Natural killer cell (primary cell): ENCODE data around the gene HSD17B10. TPM values are rescaled to one million over a fixed set of nuclear protein-coding genes. Genes with fewer than 3 reads are reported as not detected.

Experiments
- ATAC-seq, 3 donors: fragments of 150-1000 bp in 2 of 3; fragments of 200-7000 bp in 1 of 3; cut with Tn5 transposase; 1 replicate in 1 of 3; 2 replicates in 2 of 3; pipeline ENCODE4 v1.10.0; 2021; ENCODE audit warnings: mild to moderate bottlenecking in 2 of 3, moderate library complexity in 2 of 3
- DNase-seq, 2 donors: peaks; one replicate each; pipeline versions ENCODE4 v3.0.0 to v3.0.0-alpha.2; 2013 to 2021; ENCODE audit warnings: mixed read lengths in 1 of 2
- H3K27ac ChIP-seq: one replicate; pipeline ENCODE4 v1.5.1; 2013; ENCODE audit warnings: mild to moderate bottlenecking, low read length
- H3K27me3 ChIP-seq: one replicate; pipeline ENCODE4 v1.6.1; 2013; ENCODE audit warnings: low read length; ENCODE audit not compliant: control insufficient read depth, insufficient read depth
- H3K36me3 ChIP-seq: one replicate; pipeline ENCODE4 v1.6.1; 2013; ENCODE audit warnings: low read length; ENCODE audit not compliant: control insufficient read depth, insufficient read depth
- H3K4me1 ChIP-seq: one replicate; pipeline ENCODE4 v1.6.1; 2013; ENCODE audit warnings: low read length; ENCODE audit not compliant: control insufficient read depth, insufficient read depth
- H3K4me3 ChIP-seq: one replicate; pipeline ENCODE4 v1.5.1; 2013; ENCODE audit warnings: low read length
- H3K9me3 ChIP-seq: one replicate; pipeline ENCODE4 v1.6.1; 2013; ENCODE audit warnings: low read length; ENCODE audit not compliant: control insufficient read depth, insufficient read depth
- H3K27ac Mint-ChIP-seq, 2 donors: one replicate each; pipeline ENCODE4 v1.8.0; 2022; ENCODE audit warnings: mild to moderate bottlenecking in 2 of 2, mixed read lengths in 2 of 2, moderate library complexity in 1 of 2
- H3K27me3 Mint-ChIP-seq, 2 donors: one replicate each; pipeline ENCODE4 v1.8.0; 2022; ENCODE audit warnings: low read depth in 2 of 2, mixed read lengths in 2 of 2
- H3K36me3 Mint-ChIP-seq: one replicate; pipeline ENCODE4 v1.8.0; 2022; ENCODE audit warnings: mixed read lengths
- H3K4me1 Mint-ChIP-seq, 2 donors: one replicate each; pipeline ENCODE4 v1.8.0; 2022; ENCODE audit warnings: mixed read lengths in 2 of 2
- H3K4me3 Mint-ChIP-seq: one replicate; pipeline ENCODE4 v1.8.0; 2022; ENCODE audit warnings: mild to moderate bottlenecking, moderate library complexity, mixed read lengths
- H3K9me3 Mint-ChIP-seq, 2 donors: one replicate each; pipeline ENCODE4 v1.8.0; 2022; ENCODE audit warnings: mixed read lengths in 2 of 2
- WGBS: methylation state at CpG from one replicate; pipeline ENCODE4 v1.1.7; 2013; ENCODE audit warnings: missing lambda C conversion rate; ENCODE audit not compliant: insufficient coverage; 5-methylcytosine and 5-hydroxymethylcytosine counted together
- intact Hi-C: fragments of 100-400 bp; cut with micrococcal nuclease; formaldehyde crosslinking; loops from one replicate; pipeline ENCODE4 v1.14.2; 2022
- total RNA-seq, 4 donors: library from RNA; stranded (reverse); fragments of 120-200 nt in 1 of 4; gene quantifications; one replicate each; pipeline versions ENCODE4 v1.2.3 to v1.2.4, GENCODE V29; 2013 to 2022
- TF ChIP-seq, protein P1 (sequence below): fragments of 200-600 bp; IDR thresholded peaks from one replicate; pipeline ENCODE4 v1.8.0; 2022; ENCODE audit warnings: antibody characterized with exemption

The HSD17B10 gene
- total RNA-seq, 3 donors from 2014 or later (not counting 1 experiment from before 2014, with no cell fraction given), result 49.2 to 56.4 (median 54.3) TPM

- no peaks in the 10 kb centered on the region for H3K27me3 ChIP-seq
- no peak overlapping the region for H3K4me3 Mint-ChIP-seq
- H3K27me3 Mint-ChIP-seq, result no peaks in the 10 kb centered on the region
- no peak for DNase-seq
- H3K27ac Mint-ChIP-seq, result no peak overlapping the region
- no peak for ATAC-seq
- H3K9me3 ChIP-seq, result no peaks in the 10 kb centered on the region
- TF ChIP-seq, protein P1, sequence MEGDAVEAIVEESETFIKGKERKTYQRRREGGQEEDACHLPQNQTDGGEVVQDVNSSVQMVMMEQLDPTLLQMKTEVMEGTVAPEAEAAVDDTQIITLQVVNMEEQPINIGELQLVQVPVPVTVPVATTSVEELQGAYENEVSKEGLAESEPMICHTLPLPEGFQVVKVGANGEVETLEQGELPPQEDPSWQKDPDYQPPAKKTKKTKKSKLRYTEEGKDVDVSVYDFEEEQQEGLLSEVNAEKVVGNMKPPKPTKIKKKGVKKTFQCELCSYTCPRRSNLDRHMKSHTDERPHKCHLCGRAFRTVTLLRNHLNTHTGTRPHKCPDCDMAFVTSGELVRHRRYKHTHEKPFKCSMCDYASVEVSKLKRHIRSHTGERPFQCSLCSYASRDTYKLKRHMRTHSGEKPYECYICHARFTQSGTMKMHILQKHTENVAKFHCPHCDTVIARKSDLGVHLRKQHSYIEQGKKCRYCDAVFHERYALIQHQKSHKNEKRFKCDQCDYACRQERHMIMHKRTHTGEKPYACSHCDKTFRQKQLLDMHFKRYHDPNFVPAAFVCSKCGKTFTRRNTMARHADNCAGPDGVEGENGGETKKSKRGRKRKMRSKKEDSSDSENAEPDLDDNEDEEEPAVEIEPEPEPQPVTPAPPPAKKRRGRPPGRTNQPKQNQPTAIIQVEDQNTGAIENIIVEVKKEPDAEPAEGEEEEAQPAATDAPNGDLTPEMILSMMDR, result no peak
- H3K4me3 ChIP-seq, result no peak overlapping the region
- no peaks in the 10 kb centered on the region for H3K4me1 Mint-ChIP-seq
- H3K9me3 Mint-ChIP-seq, result no peaks in the 10 kb centered on the region
- H3K27ac ChIP-seq, result no peak overlapping the region
- peaks cover 41% of the 10 kb centered on the region for H3K36me3 ChIP-seq
- no peaks in the 10 kb centered on the region for H3K36me3 Mint-ChIP-seq
- intact Hi-C loops, result no loop called here
- no peaks in the 10 kb centered on the region for H3K4me1 ChIP-seq
- WGBS, result 94% methylated on average over 3 of the region's 4 CpGs
These were observed 50.6 kb downstream of the HSD17B10 start for GRCh38 chrX:53383376-53384076.

Other genes with a start within 250 kb of the HSD17B10 start
- 100 to 1,000 TPM; 191 to 307 (median 196) TPM for gene KDM5C, start 209.2 kb downstream of the HSD17B10 start, total RNA-seq
- 1 to 10 TPM; 3.5 to 3.9 (median 3.7) TPM for gene IQSEC2, start 152.8 kb downstream of the HSD17B10 start, total RNA-seq
- 10 to 100 TPM; 54.2 to 96.3 (median 60.4) TPM for gene SMC1A, start 11.7 kb downstream of the HSD17B10 start, total RNA-seq
- gene RIBC1, start 11.5 kb downstream of the HSD17B10 start, total RNA-seq, result 1 to 10 TPM in 2 of 3 donors, under 1 TPM in 1; 0.85 to 2.1 (median 1.1) TPM